Measurements from ENCODE around the gene SNX18.

The SNX18 gene

DNA sequence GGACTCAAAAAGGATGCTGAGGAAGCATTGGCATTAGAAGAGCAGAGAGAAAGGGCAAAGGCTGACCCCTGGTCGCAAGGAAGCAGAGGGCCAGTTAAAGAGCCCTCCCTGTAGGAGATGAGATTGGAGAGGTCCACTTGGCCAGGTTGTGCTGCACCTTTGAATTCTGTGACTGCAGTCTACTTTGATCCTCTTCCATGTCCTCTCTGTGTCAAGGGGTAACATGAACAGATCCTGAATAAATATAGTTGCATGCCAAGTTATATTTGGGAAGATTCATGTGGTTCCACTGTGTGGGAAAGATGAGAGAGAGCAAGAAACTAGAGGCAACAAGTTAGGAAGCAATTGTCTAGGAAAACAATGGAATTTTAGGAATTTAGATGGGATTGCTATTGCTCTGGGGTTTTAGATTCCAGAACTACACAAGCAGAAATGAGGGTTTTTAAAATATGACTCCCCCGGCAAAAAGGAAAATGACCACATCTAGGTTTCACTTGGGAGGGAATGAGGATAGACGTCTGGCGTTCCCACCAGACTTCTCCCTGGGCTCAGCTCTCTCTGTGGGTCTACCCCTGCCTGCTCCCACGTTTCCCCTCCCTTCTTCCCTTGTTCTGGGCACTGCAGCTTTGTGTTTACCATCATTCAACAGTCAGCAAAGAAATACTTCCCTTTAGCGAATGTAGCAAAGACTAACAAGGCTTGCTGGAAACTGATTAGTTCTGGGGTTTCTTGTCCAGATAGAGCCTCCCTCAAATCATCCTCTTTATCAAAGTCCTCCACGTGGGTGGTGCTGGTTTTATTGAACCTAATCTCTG, 63.6 kb downstream of the SNX18 start:
- in situ Hi-C loops (cut with HindIII; ENCODE audit: low sequenced_read_pairs) = no loop called here
- TF ChIP-seq, protein P1, sequence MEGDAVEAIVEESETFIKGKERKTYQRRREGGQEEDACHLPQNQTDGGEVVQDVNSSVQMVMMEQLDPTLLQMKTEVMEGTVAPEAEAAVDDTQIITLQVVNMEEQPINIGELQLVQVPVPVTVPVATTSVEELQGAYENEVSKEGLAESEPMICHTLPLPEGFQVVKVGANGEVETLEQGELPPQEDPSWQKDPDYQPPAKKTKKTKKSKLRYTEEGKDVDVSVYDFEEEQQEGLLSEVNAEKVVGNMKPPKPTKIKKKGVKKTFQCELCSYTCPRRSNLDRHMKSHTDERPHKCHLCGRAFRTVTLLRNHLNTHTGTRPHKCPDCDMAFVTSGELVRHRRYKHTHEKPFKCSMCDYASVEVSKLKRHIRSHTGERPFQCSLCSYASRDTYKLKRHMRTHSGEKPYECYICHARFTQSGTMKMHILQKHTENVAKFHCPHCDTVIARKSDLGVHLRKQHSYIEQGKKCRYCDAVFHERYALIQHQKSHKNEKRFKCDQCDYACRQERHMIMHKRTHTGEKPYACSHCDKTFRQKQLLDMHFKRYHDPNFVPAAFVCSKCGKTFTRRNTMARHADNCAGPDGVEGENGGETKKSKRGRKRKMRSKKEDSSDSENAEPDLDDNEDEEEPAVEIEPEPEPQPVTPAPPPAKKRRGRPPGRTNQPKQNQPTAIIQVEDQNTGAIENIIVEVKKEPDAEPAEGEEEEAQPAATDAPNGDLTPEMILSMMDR (IDR thresholded peaks at IDR 0.05; ENCODE audit: low read depth, low read length) = no peak
- no peak for DNase-seq (ENCODE audit: low read depth, low spot score)
- no peak overlapping the region for H3K4me3 ChIP-seq (ENCODE audit: low read depth, low read length)

DNA sequence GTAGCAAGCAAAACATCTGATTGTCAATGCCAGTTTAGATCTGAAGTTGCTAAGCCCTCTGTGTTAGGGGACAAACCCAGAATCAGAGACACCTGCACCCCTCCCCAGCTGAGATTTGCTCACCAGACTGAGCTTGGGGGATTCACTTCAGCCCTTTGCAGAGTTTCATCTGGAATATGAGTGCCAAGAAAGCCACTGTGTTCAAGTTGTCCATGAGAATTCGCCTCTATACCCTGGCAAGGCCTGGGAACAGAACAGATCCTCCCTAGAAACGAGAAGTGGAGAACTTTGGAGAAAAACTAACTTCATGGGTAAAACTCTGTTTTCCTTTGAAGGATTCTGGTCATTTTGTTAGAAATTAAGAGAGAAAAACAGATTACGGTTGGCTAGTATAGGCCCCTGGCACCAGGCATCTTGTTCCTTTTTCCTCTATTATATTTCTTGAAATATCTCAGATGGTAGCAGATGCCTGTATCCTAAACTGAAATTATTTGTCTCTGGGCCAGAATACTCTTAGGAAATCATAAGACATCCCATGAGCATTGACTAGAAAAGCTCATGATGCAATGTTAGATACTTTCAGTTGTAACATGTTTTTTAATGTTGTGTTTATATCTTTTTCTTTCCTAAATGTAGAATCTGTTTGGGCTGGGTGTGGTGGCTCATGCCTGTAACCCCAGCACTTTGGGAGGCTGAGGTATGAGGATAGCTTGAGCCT, 64.4 kb downstream of the SNX18 start:
- in situ Hi-C loops (cut with HindIII; ENCODE audit: low sequenced_read_pairs) = no loop called here
- DNase-seq (ENCODE audit: low read depth, low spot score) = no peak
- no peak overlapping the region for H3K4me3 ChIP-seq (ENCODE audit: low read depth, low read length)
- TF ChIP-seq, protein P1 (IDR thresholded peaks at IDR 0.05; ENCODE audit: low read depth, low read length) = no peak

DNA sequence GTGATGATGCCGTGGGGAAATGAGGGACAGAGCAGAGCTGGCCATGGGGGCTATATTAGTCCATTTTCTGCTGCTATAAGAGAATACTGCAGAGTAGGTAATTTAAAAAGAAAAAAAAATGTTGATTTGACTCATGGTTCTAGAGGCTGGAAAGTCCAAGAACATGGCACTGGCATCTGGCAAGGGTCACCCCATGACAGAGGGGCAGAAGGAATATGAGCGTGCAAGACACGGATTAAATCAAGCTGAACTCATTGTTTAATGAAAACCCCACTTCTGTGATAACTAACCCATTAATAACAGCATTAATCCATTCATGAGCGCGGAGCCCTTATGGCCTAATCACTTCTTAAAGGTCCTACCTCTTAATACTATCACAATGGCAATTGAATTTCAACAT, 68.8 kb downstream of the SNX18 start:
- TF ChIP-seq, protein P1 (IDR thresholded peaks at IDR 0.05; ENCODE audit: low read depth, low read length) = no peak
- DNase-seq (ENCODE audit: low read depth, low spot score) = no peak
- in situ Hi-C loops (cut with HindIII; ENCODE audit: low sequenced_read_pairs) = no loop called here
- H3K4me3 ChIP-seq (ENCODE audit: low read depth, low read length) = no peak overlapping the region

DNA sequence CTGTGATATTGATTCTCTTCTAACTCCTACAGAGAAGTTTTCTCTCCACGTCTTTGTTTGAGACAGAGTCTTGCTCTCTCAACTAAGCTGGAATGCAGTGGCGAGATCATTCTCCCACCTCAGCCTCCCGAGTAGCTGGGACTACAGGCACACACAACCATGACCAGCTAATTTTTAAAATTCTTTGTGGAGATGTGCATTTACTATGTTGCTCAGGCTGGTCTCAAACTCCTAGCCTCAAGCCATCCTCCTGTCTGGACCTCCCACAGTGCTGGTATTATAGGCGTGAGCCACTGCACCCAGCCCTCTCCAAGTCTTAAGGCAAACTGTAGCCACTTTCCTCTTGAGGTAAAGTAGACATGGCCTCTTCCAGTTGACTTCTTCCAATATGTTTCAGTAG, 72.2 kb downstream of the SNX18 start:
- no peak overlapping the region for H3K4me3 ChIP-seq (ENCODE audit: low read depth, low read length)
- DNase-seq (ENCODE audit: low read depth, low spot score) = no peak
- TF ChIP-seq, protein P1 (IDR thresholded peaks at IDR 0.05; ENCODE audit: low read depth, low read length) = no peak
- in situ Hi-C loops (cut with HindIII; ENCODE audit: low sequenced_read_pairs) = no loop called here

DNA sequence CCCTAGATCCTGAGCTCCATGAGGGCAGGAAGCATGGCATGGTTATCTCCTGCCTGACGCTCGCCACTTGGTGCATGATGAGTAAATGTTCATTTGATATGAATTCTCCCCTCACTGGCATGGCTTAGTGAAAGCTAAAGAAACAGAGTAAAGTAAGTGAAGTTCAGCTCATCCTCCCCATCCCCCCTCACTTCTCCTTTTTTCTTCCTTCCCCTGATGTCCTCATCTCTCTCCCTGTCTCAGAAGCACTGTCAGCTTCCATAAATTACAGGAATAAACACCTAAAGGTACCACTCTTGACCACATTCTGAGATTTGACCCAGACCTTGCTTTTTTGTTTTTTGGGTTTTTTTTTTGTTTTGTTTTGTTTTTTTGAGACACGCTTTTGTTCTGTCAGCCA, 73.3 kb downstream of the SNX18 start:
- DNase-seq (ENCODE audit: low read depth, low spot score) = no peak
- TF ChIP-seq, protein P1 (IDR thresholded peaks at IDR 0.05; ENCODE audit: low read depth, low read length) = no peak
- in situ Hi-C loops (cut with HindIII; ENCODE audit: low sequenced_read_pairs) = no loop called here
- no peak overlapping the region for H3K4me3 ChIP-seq (ENCODE audit: low read depth, low read length)

DNA sequence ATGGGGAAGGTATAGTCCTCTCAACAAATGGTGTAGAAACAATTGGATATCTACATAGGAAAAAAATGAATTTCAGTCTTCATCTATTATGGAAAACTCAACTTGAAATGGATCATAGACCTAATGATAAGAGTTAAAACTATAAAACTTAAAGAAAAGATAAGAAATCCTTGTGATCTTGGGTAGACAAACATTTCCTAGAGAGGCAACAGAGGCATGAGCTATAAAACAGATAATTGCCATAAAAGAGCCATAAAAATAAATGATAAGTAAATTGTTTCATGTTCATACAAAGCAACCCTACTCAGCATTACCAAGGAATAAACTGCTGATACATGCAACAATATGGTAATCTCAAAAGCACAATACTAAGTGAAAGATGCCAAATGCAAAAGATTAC, 76.2 kb downstream of the SNX18 start:
- DNase-seq (ENCODE audit: low read depth, low spot score) = no peak
- in situ Hi-C loops (cut with HindIII; ENCODE audit: low sequenced_read_pairs) = no loop called here
- TF ChIP-seq, protein P1 (IDR thresholded peaks at IDR 0.05; ENCODE audit: low read depth, low read length) = no peak
- H3K4me3 ChIP-seq (ENCODE audit: low read depth, low read length) = no peak overlapping the region
